Liver (tissue), 9 donors: Measurements from ENCODE around the gene LENEP. TPM values are rescaled to one million over a fixed set of nuclear protein-coding genes. Genes with fewer than 3 reads are reported as not detected.
"Not testable (repeated sequence)": the region's sequence is repeated elsewhere in the genome, so short reads cannot be mapped to it uniquely, and the experiment has no call there.

Experiments
- DNase-seq: peaks from one replicate; pipeline ENCODE4 v3.0.0-alpha.2; 2017; ENCODE audit warnings: low spot score
- H3K27ac ChIP-seq, 2 donors: one replicate each; pipeline ENCODE4 v1.7.0; 2013; ENCODE audit warnings: inconsistent platforms in 2 of 2, low read length in 2 of 2, control low read depth in 1 of 2, low read depth in 1 of 2, mild to moderate bottlenecking in 1 of 2
- H3K27me3 ChIP-seq, 4 donors: one replicate each; pipeline versions ENCODE4 v1.6.1 to v1.7.0; 2013; ENCODE audit warnings: low read length in 3 of 4, inconsistent platforms in 1 of 4, mild to moderate bottlenecking in 1 of 4, moderate library complexity in 1 of 4; ENCODE audit not compliant: control insufficient read depth in 4 of 4, insufficient read depth in 4 of 4
- H3K36me3 ChIP-seq, 4 donors: one replicate each; pipeline versions ENCODE4 v1.6.1 to v1.7.0; 2013; ENCODE audit warnings: low read length in 3 of 4, mild to moderate bottlenecking in 3 of 4, low read depth in 1 of 4, moderate library complexity in 1 of 4; ENCODE audit not compliant: control insufficient read depth in 4 of 4, insufficient read depth in 3 of 4
- H3K4me1 ChIP-seq, 4 donors: one replicate each; pipeline versions ENCODE4 v1.6.1 to v1.7.0; 2013; ENCODE audit warnings: low read length in 3 of 4, mild to moderate bottlenecking in 3 of 4, moderate library complexity in 1 of 4; ENCODE audit not compliant: control insufficient read depth in 4 of 4, insufficient read depth in 4 of 4
- H3K4me3 ChIP-seq, 3 donors: one replicate each; pipeline versions ENCODE4 v1.6.1 to v1.7.0; 2013; ENCODE audit warnings: low read length in 3 of 3, control low read depth in 1 of 3, low read depth in 1 of 3, mild to moderate bottlenecking in 1 of 3
- H3K9ac ChIP-seq, 2 donors: one replicate each; pipeline ENCODE4 v1.7.0; 2013; ENCODE audit warnings: low read length in 2 of 2, mild to moderate bottlenecking in 2 of 2, moderate library complexity in 2 of 2, control low read depth in 1 of 2, low read depth in 1 of 2
- H3K9me3 ChIP-seq, 4 donors: one replicate each; pipeline versions ENCODE4 v1.6.1 to v1.7.0; 2013; ENCODE audit warnings: low read length in 3 of 4; ENCODE audit not compliant: control insufficient read depth in 4 of 4
- ATF3 ChIP-seq: IDR thresholded peaks from 2 replicates; pipeline ENCODE4 v1.6.1; 2016; ENCODE audit warnings: antibody characterized with exemption
- FOXA2 ChIP-seq: IDR thresholded peaks from 2 replicates; pipeline ENCODE4 v1.6.1; 2016; ENCODE audit warnings: antibody characterized with exemption
- GABPA ChIP-seq, 2 donors: IDR thresholded peaks in 1 of 2; conservative IDR thresholded peaks in 1 of 2; 2 replicates each; pipeline ENCODE4 v1.6.1; 2016; ENCODE audit warnings: antibody characterized with exemption in 2 of 2, mild to moderate bottlenecking in 1 of 2, moderate library complexity in 1 of 2
- HNF4A ChIP-seq, 2 donors: conservative IDR thresholded peaks; 2 replicates each; pipeline ENCODE4 v1.6.1; 2016; ENCODE audit warnings: antibody characterized with exemption in 2 of 2, mild to moderate bottlenecking in 2 of 2
- HNF4G ChIP-seq: IDR thresholded peaks from 2 replicates; pipeline ENCODE4 v1.6.1; 2016; ENCODE audit warnings: antibody characterized with exemption
- JUND ChIP-seq, 2 donors: IDR thresholded peaks; 2 replicates each; pipeline ENCODE4 v1.6.1; 2016; ENCODE audit warnings: antibody characterized with exemption in 2 of 2
- NR2F2 ChIP-seq: IDR thresholded peaks from 2 replicates; pipeline ENCODE4 v1.6.1; 2016; ENCODE audit warnings: antibody characterized with exemption
- REST ChIP-seq: IDR thresholded peaks from 2 replicates; pipeline ENCODE4 v1.6.1; 2016; ENCODE audit warnings: antibody characterized with exemption, mild to moderate bottlenecking
- TAF1 ChIP-seq: conservative IDR thresholded peaks from 2 replicates; pipeline ENCODE4 v1.6.1; 2016; ENCODE audit warnings: antibody characterized with exemption, mild to moderate bottlenecking
- YY1 ChIP-seq: IDR thresholded peaks from 2 replicates; pipeline ENCODE4 v1.6.1; 2016; ENCODE audit warnings: antibody characterized with exemption, mild to moderate bottlenecking
- WGBS: extraction: QIAGEN DNeasy Blood & Tissue Kit; methylation state at CpG from one replicate; pipeline ENCODE4 v1.1.7; 2013; 5-methylcytosine and 5-hydroxymethylcytosine counted together
- polyA plus RNA-seq, 2 donors: library from polyadenylated mRNA; stranded (reverse) in 1 of 2; unstranded in 1 of 2; fragments of 200-250 nt in 1 of 2; fragments of >200 nt in 1 of 2; fragmentation: Nextera tagmentation in 1 of 2; extraction: Ambion mirVana in 1 of 2; gene quantifications; one replicate each; pipeline versions ENCODE4 v1.2.1 to v1.2.3, GENCODE V29; 2013 to 2015
- total RNA-seq, 2 donors: library from RNA; depleted of rRNA; stranded (reverse); fragments of >200 nt; gene quantifications; one replicate each; pipeline ENCODE4 v1.2.3, GENCODE V29; 2014
- TF ChIP-seq, protein P1 (sequence below): IDR thresholded peaks from 2 replicates; pipeline ENCODE4 v1.6.1; 2016; ENCODE audit warnings: antibody characterized with exemption
- TF ChIP-seq, protein P2 (sequence below): IDR thresholded peaks from 2 replicates; pipeline ENCODE4 v1.6.1; 2016; ENCODE audit warnings: antibody characterized with exemption
- donor health status: healthy.
- donor health status: healthy.
- donor health status: healthy.
- donor health status: healthy.
- donor health status: healthy.

The LENEP gene
- total and polyA plus RNA-seq, 4 donors = 0.42 TPM; not detected in 3

DNA sequence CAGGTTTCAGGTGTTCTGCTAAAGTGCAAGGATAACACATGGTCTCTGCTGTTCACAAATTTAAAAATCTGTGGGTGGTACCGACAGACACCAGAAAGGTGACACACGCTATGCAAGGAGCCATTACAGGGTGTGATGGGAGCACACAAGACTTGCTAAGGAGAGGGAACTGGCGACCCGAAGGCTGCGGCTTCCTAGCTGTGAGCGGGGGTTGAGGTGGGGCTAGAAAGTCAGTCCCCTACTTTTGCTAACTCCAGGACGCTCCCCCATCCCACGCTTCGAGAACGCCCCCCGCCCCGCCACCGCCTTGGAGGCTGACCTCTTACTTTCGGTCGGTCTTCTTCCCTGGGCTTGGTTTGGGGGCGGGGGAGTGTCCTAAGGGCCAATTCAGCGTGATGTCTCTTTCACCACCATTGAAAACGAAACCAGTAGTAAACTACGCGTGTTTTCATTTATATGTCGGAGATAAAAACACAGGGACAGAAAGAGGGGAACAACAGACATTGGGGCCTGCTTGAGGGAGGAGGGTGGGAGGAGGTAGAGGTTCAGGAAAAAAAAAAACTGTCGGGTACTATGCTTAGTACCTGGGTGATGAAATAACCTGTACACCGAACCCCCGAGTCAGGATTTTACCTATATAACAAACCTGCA, 17.9 kb upstream of the LENEP start:
- DNase-seq = peak; percentile 65
- under 1% methylated on average over 24 of the region's 24 CpGs for WGBS
- TF ChIP-seq JUND (IDR thresholded peaks at IDR 0.05) = no peak
- no peak for TF ChIP-seq ATF3
- no peak for TF ChIP-seq HNF4G
- peak; percentile 32 for TF ChIP-seq YY1
- no peak for TF ChIP-seq HNF4A (conservative IDR thresholded peaks at IDR 0.05)
- Histone ChIP-seq H3K9ac (peak overlapping the region; percentile 83 to 94), H3K9me3 (no peaks in the 10 kb centered on the region), H3K4me3 (peak overlapping the region; percentile 66 to 94 (median 70)), H3K36me3 (peaks cover 0 to 11% (median 2%) of the 10 kb centered on the region in 4 donors), H3K27ac (peak overlapping the region; percentile 89 to 99), H3K27me3 (no peaks in the 10 kb centered on the region), H3K4me1 (peaks cover 5 to 35% (median 27%) of the 10 kb centered on the region in 4 donors)

- not testable (repeated sequence) for DNase-seq, H3K9ac ChIP-seq, H3K4me3 ChIP-seq, H3K9me3 ChIP-seq, H3K27ac ChIP-seq, H3K27me3 ChIP-seq
- WGBS = 81% methylated on average over 3 of the region's 3 CpGs
- peaks cover 0 to 11% (median 2%) of the 10 kb centered on the region in 4 donors for H3K36me3 ChIP-seq
- H3K4me1 ChIP-seq = peaks cover 0 to 20% (median 15%) of the 10 kb centered on the region in 4 donors
These were observed 15.6 kb upstream of the LENEP start for GRCh38 chr1:154977762-154978161.

DNA sequence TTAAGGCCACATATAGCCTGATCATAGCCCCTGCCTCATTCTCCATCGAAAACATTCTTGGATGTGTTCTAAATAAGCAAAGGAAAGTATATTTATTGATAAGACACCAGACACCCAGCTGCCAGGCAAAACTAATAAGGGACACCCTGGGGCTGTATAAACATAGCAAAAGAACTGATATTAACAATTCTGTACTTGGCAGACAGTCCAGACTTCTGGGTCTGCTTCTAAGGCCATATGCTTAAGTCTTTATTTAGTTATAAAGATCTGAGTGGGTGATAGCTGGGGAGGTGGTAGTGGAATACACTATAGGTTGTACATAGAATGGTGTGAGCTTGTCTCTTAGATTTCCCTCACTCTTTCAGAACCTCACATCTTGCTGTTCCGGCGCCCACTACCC, 15.0 kb upstream of the LENEP start:
- Histone ChIP-seq H3K36me3 (peaks cover 0 to 11% (median 2%) of the 10 kb centered on the region in 4 donors), H3K4me3 (no peak overlapping the region), H3K9ac (no peak overlapping the region), H3K9me3 (no peaks in the 10 kb centered on the region), H3K27ac (no peak overlapping the region), H3K4me1 (peaks cover 0 to 18% (median 14%) of the 10 kb centered on the region in 4 donors), H3K27me3 (no peaks in the 10 kb centered on the region)
- TF ChIP-seq GABPA (IDR thresholded peaks at IDR 0.05 in 1 of 2, conservative IDR thresholded peaks at IDR 0.05 in 1 of 2) = no peak
- TF ChIP-seq TAF1 = no peak
- no peak for TF ChIP-seq HNF4G
- TF ChIP-seq, protein P1, sequence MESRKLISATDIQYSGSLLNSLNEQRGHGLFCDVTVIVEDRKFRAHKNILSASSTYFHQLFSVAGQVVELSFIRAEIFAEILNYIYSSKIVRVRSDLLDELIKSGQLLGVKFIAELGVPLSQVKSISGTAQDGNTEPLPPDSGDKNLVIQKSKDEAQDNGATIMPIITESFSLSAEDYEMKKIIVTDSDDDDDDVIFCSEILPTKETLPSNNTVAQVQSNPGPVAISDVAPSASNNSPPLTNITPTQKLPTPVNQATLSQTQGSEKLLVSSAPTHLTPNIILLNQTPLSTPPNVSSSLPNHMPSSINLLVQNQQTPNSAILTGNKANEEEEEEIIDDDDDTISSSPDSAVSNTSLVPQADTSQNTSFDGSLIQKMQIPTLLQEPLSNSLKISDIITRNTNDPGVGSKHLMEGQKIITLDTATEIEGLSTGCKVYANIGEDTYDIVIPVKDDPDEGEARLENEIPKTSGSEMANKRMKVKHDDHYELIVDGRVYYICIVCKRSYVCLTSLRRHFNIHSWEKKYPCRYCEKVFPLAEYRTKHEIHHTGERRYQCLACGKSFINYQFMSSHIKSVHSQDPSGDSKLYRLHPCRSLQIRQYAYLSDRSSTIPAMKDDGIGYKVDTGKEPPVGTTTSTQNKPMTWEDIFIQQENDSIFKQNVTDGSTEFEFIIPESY = no peak
- TF ChIP-seq FOXA2 = no peak
- no peak for TF ChIP-seq JUND (IDR thresholded peaks at IDR 0.05)
- no peak for TF ChIP-seq REST
- TF ChIP-seq, protein P2, sequence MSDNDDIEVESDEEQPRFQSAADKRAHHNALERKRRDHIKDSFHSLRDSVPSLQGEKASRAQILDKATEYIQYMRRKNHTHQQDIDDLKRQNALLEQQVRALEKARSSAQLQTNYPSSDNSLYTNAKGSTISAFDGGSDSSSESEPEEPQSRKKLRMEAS = no peak
- TF ChIP-seq NR2F2 = no peak
- no peak for TF ChIP-seq YY1
- DNase-seq = no peak
- WGBS = 90% methylated on average over 3 of the region's 3 CpGs
